Stomach (tissue), 4 donors: ENCODE results near the gene OAF.

Experiments
- CTCF ChIP-seq, 7 experiments: fragments of 450-650 bp in 4 of 7; fragments of 200-600 bp in 3 of 7; sonication (generic) in 3 of 7; IDR thresholded peaks; one replicate each; pipeline ENCODE4 v1.5.1; 2016 to 2019; ENCODE audit warnings: antibody characterized with exemption in 7 of 7, control low read depth in 2 of 7, mild to moderate bottlenecking in 1 of 7
- EP300 ChIP-seq: sonication (generic); formaldehyde crosslinking; IDR thresholded peaks from one replicate; pipeline ENCODE4 v1.6.1; 2017; ENCODE audit warnings: antibody characterized with exemption
- POLR2A ChIP-seq, 4 donors: fragments of 450-650 bp; IDR thresholded peaks; one replicate each; pipeline ENCODE4 v1.6.1; 2016; ENCODE audit warnings: antibody characterized with exemption in 4 of 4, control low read depth in 2 of 4, mild to moderate bottlenecking in 1 of 4, moderate library complexity in 1 of 4
- POLR2AphosphoS5 ChIP-seq, 3 donors: sonication (generic); formaldehyde crosslinking; IDR thresholded peaks; one replicate each; pipeline ENCODE4 v1.6.1; 2016; ENCODE audit warnings: antibody characterized with exemption in 3 of 3

GRCh38 chr11:120181376-120181975 is 29.4 kb upstream of the OAF start:
- no peak for TF ChIP-seq POLR2A (IDR thresholded peaks at IDR 0.05)
- no peak for TF ChIP-seq CTCF (IDR thresholded peaks at IDR 0.05)
- TF ChIP-seq POLR2AphosphoS5 (IDR thresholded peaks at IDR 0.05), result no peak
- no peak for TF ChIP-seq EP300
